Keratinocyte (primary cell): ENCODE results near the gene RUFY2. TPM values are rescaled to one million over a fixed set of nuclear protein-coding genes. Genes with fewer than 3 reads are reported as not detected.

ENCODE experiments used
- DNase-seq: peaks from one replicate; pipeline ENCODE4 v3.0.0-alpha.2; 2011; ENCODE audit warnings: low read depth, missing footprints, low spot score
- FAIRE-seq: peaks from 2 replicates; lab custom pipeline; 2011; peaks lifted over from hg19 to GRCh38; lab: Jason Lieb, UNC
- H2AFZ ChIP-seq: 2 replicates; pipeline ENCODE4 v1.6.0; 2012; ENCODE audit warnings: low read length, control low read depth, inconsistent platforms; ENCODE audit not compliant: control insufficient read depth
- H3K27ac ChIP-seq: 2 replicates; pipeline ENCODE4 v1.5.1; 2011; ENCODE audit warnings: low read length; ENCODE audit not compliant: control insufficient read depth, insufficient read depth
- H3K27me3 ChIP-seq: 3 replicates; pipeline ENCODE4 v1.6.0; 2011; ENCODE audit warnings: low read length; ENCODE audit not compliant: control insufficient read depth, insufficient read depth; ENCODE audit errors: extremely low read depth
- H3K36me3 ChIP-seq, 2 experiments: 2 replicates in 1 of 2; 3 replicates in 1 of 2; pipeline ENCODE4 v1.5.1; 2011; ENCODE audit warnings: low read length in 2 of 2, mild to moderate bottlenecking in 1 of 2; ENCODE audit not compliant: control insufficient read depth in 2 of 2, insufficient read depth in 2 of 2; ENCODE audit errors: extremely low read depth in 1 of 2
- H3K4me1 ChIP-seq: 3 replicates; pipeline ENCODE4 v1.5.1; 2011; ENCODE audit warnings: low read length; ENCODE audit not compliant: control insufficient read depth, insufficient read depth; ENCODE audit errors: extremely low read depth
- H3K4me2 ChIP-seq: 3 replicates; pipeline ENCODE4 v1.6.0; 2011; ENCODE audit warnings: low read depth, low read length; ENCODE audit not compliant: control insufficient read depth, insufficient read depth; ENCODE audit errors: extremely low read depth
- H3K4me3 ChIP-seq, 3 experiments: fragments of 200-600 bp in 1 of 3; sonication (generic) in 1 of 3; 2 replicates in 2 of 3; 3 replicates in 1 of 3; pipeline ENCODE4 v1.5.1; 2011 to 2016; ENCODE audit warnings: low read length in 3 of 3, mild to moderate bottlenecking in 3 of 3, control low read depth in 2 of 3, inconsistent platforms in 1 of 3, low read depth in 1 of 3, mixed read lengths in 1 of 3, mixed run types in 1 of 3, moderate library complexity in 1 of 3; ENCODE audit not compliant: control insufficient read depth in 2 of 3, insufficient read depth in 2 of 3; ENCODE audit errors: extremely low read depth in 1 of 3
- H3K79me2 ChIP-seq: 2 replicates; pipeline ENCODE4 v1.6.0; 2012; ENCODE audit warnings: low read length; ENCODE audit not compliant: control insufficient read depth, insufficient read depth
- H3K9ac ChIP-seq: 3 replicates; pipeline ENCODE4 v1.6.0; 2011; ENCODE audit warnings: low read length; ENCODE audit not compliant: control insufficient read depth, insufficient read depth; ENCODE audit errors: extremely low read depth
- H3K9me1 ChIP-seq: 3 replicates; pipeline ENCODE4 v1.6.0; 2011; ENCODE audit warnings: low read length; ENCODE audit not compliant: control insufficient read depth, insufficient read depth; ENCODE audit errors: extremely low read depth
- H3K9me3 ChIP-seq: 2 replicates; pipeline ENCODE4 v1.5.1; 2012; ENCODE audit warnings: low read depth, low read length; ENCODE audit not compliant: control insufficient read depth
- H4K20me1 ChIP-seq: 3 replicates; pipeline ENCODE4 v1.6.0; 2011; ENCODE audit warnings: low read length; ENCODE audit not compliant: control insufficient read depth, insufficient read depth; ENCODE audit errors: extremely low read depth
- EZH2 ChIP-seq: IDR thresholded peaks from one replicate; pipeline ENCODE4 v1.6.1; 2012; ENCODE audit warnings: inconsistent platforms, mild to moderate bottlenecking, low read length, moderate library complexity
- dilution Hi-C: fragments of 300-500 bp; cut with MboI; formaldehyde crosslinking; loops from one replicate; pipeline ENCODE4 v1.7.0; 2020; ENCODE audit warnings: low sequenced_read_pairs; ENCODE audit not compliant: extremely low pct_ligation_motif_present
- polyA plus RNA-seq, 5 experiments: library from polyadenylated mRNA; depleted of rRNA in 3 of 5; stranded (reverse) in 3 of 5; stranded (forward) in 1 of 5; unstranded in 1 of 5; fragments of >200 nt; gene quantifications; 1 replicate in 1 of 5; 2 replicates in 3 of 5; 3 replicates in 1 of 5; pipeline versions ENCODE4 v1.2.1 to v1.2.3, GENCODE V29; 2011 to 2012; ENCODE audit warnings: missing spikeins in 2 of 5, low read depth in 1 of 5, low replicate concordance in 1 of 5
- TF ChIP-seq, protein P1 (sequence below), 3 experiments: IDR thresholded peaks in 1 of 3; conservative IDR thresholded peaks in 1 of 3; optimal IDR thresholded peaks in 1 of 3; 2 replicates in 2 of 3; 3 replicates in 1 of 3; pipeline versions ENCODE3 to v1.5.1; 2011; ENCODE audit warnings: low read length in 3 of 3, mild to moderate bottlenecking in 3 of 3, moderate library complexity in 2 of 3, control low read depth in 1 of 3, inconsistent platforms in 1 of 3; ENCODE audit not compliant: insufficient read depth in 2 of 3; ENCODE audit errors: extremely low read depth in 1 of 3

Gene RUFY2
- polyA plus RNA-seq, 1 donor (not counting 4 experiments of a cell fraction or from before 2014, with no cell fraction given): 15.6 TPM

DNA sequence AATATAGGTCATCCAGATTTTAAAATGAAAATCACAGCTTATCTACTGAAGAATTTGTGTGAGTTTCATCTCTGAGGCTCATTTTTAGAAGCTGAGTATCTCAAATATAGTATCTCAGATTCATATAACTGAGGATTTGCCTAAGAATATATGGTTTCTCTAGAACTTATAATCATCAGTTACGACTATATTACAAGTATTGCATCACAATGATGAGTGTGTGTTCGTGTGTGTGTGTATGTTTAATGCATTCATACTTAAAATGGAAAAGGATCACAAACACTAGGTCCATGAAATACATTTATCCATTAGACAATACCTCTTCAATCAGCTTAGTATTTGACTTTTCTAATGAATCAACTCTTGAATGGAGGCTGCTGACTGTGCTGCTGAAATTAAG lies 21.3 kb downstream of the RUFY2 start:
- Histone ChIP-seq H3K9me1 (no peaks in the 10 kb centered on the region), H3K9ac (no peak overlapping the region), H3K4me3 (no peak overlapping the region), H2AFZ (no peak overlapping the region), H3K27me3 (no peaks in the 10 kb centered on the region), H3K36me3 (peaks cover 4 to 9% of the 10 kb centered on the region in 2 experiments), H4K20me1 (no peaks in the 10 kb centered on the region), H3K4me1 (no peaks in the 10 kb centered on the region), H3K27ac (no peak overlapping the region), H3K4me2 (no peak overlapping the region), H3K9me3 (no peaks in the 10 kb centered on the region), H3K79me2 (no peaks in the 10 kb centered on the region)
- no peak for DNase-seq
- dilution Hi-C loops: no loop called here
- TF ChIP-seq EZH2: no peak
- TF ChIP-seq, protein P1, sequence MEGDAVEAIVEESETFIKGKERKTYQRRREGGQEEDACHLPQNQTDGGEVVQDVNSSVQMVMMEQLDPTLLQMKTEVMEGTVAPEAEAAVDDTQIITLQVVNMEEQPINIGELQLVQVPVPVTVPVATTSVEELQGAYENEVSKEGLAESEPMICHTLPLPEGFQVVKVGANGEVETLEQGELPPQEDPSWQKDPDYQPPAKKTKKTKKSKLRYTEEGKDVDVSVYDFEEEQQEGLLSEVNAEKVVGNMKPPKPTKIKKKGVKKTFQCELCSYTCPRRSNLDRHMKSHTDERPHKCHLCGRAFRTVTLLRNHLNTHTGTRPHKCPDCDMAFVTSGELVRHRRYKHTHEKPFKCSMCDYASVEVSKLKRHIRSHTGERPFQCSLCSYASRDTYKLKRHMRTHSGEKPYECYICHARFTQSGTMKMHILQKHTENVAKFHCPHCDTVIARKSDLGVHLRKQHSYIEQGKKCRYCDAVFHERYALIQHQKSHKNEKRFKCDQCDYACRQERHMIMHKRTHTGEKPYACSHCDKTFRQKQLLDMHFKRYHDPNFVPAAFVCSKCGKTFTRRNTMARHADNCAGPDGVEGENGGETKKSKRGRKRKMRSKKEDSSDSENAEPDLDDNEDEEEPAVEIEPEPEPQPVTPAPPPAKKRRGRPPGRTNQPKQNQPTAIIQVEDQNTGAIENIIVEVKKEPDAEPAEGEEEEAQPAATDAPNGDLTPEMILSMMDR (optimal IDR thresholded peaks at IDR 0.05 in 1 of 3, IDR thresholded peaks at IDR 0.05 in 1 of 3, conservative IDR thresholded peaks at IDR 0.05 in 1 of 3; ENCODE audit: extremely low read depth in 1 of 3, insufficient read depth in 2 of 3, low read length in 3 of 3): no peak
- no peak for FAIRE-seq

DNA sequence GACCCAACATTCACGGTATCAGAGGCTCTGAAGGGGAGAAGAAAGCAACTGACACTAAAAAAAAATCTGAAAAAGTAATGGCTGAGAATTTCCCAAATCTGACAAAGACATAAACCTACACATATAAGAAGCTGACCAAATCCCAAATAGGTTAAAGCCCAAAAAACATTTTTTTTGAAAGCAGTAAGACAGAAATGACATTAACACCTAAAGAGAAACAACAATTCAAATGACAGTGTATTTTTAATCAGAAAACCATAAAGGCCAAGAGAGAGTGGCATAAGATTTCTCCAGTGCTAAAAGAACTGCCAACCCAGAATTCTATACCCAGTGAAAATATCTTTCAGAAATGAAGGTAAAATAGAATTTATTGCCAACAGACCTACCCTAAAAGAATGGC lies 35.5 kb downstream of the RUFY2 start:
- H4K20me1 ChIP-seq: no peaks in the 10 kb centered on the region
- H3K36me3 ChIP-seq: peaks cover 0 to 8% of the 10 kb centered on the region in 2 experiments
- H3K9me1 ChIP-seq: no peaks in the 10 kb centered on the region
- no peak overlapping the region for H3K9ac ChIP-seq
- no peak overlapping the region for H3K27ac ChIP-seq
- FAIRE-seq (no peak), DNase-seq (no peak)
- TF ChIP-seq, protein P1 (optimal IDR thresholded peaks at IDR 0.05 in 1 of 3, IDR thresholded peaks at IDR 0.05 in 1 of 3, conservative IDR thresholded peaks at IDR 0.05 in 1 of 3; ENCODE audit: extremely low read depth in 1 of 3, insufficient read depth in 2 of 3, low read length in 3 of 3): no peak
- no peak for TF ChIP-seq EZH2
- dilution Hi-C loops: no loop called here
- H3K9me3 ChIP-seq: no peaks in the 10 kb centered on the region
- H3K27me3 ChIP-seq: no peaks in the 10 kb centered on the region
- no peaks in the 10 kb centered on the region for H3K79me2 ChIP-seq
- no peaks in the 10 kb centered on the region for H3K4me1 ChIP-seq
- no peak overlapping the region for H2AFZ ChIP-seq
- no peak overlapping the region for H3K4me2 ChIP-seq
- H3K4me3 ChIP-seq: no peak overlapping the region
